Hepatocyte (in vitro differentiated cells): ENCODE data around the gene ASTE1.

ENCODE experiments used
- EZH2 ChIP-seq: fragments of 200-600 bp; sonication (generic); IDR thresholded peaks from 2 replicates; pipeline ENCODE4 v1.6.1; 2016; ENCODE audit warnings: antibody characterized with exemption, mild to moderate bottlenecking, borderline replicate concordance
- EZH2phosphoT487 ChIP-seq: fragments of 200-600 bp; sonication (generic); IDR thresholded peaks from one replicate; pipeline ENCODE4 v1.6.1; 2018; ENCODE audit warnings: antibody characterized with exemption, mild to moderate bottlenecking, low read depth, moderate library complexity; ENCODE audit not compliant: unreplicated experiment, severe bottlenecking
- TF ChIP-seq, protein P1 (sequence below): fragments of 200-600 bp; sonication (generic); IDR thresholded peaks from 2 replicates; pipeline ENCODE4 v1.5.1; 2016; ENCODE audit warnings: antibody characterized with exemption, mild to moderate bottlenecking; ENCODE audit not compliant: poor library complexity

DNA sequence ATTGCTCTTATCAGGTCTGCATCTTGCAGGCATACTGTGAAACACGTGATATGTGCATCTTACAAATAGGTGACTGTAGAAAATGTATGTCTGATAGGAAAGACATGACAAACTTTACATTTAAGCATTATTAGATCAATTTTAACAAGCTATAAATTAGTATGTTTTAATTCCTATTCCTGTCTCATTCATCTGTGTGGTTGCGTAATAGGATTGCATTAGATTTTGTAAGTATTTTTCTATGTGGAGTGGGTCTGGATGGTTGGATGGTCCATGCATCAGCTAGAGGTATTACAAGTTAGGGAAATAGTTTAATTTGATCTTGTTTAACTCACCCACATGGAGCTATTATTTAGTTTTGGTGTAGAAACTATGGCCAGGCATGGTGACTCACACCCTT, 18.8 kb downstream of the ASTE1 start:
- TF ChIP-seq, protein P1, sequence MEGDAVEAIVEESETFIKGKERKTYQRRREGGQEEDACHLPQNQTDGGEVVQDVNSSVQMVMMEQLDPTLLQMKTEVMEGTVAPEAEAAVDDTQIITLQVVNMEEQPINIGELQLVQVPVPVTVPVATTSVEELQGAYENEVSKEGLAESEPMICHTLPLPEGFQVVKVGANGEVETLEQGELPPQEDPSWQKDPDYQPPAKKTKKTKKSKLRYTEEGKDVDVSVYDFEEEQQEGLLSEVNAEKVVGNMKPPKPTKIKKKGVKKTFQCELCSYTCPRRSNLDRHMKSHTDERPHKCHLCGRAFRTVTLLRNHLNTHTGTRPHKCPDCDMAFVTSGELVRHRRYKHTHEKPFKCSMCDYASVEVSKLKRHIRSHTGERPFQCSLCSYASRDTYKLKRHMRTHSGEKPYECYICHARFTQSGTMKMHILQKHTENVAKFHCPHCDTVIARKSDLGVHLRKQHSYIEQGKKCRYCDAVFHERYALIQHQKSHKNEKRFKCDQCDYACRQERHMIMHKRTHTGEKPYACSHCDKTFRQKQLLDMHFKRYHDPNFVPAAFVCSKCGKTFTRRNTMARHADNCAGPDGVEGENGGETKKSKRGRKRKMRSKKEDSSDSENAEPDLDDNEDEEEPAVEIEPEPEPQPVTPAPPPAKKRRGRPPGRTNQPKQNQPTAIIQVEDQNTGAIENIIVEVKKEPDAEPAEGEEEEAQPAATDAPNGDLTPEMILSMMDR = no peak
- TF ChIP-seq EZH2phosphoT487 (no peak), EZH2 (no peak)
